Measurements from ENCODE around the gene GMDS.

Gene GMDS

DNA sequence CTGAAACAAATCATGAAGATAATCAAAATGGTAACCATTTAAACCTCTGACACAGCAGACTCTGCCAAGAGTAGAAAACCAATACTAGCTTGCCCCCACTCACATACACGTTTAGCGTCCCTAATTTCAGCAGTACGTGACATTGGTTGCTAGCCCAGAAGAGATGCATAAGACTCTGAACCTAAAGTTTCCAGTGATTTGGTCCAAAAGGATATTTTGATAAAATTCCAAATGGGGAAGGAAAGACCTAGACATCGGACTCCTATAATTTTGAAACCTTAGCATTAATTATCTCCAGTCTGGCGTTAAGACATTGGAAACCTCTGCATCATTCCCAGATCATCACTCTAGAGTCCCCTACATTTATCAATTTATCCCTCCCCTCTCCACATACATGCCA, 98.1 kb downstream of the GMDS start:
- Histone ChIP-seq H3K79me2 (ENCODE audit: low read length) (0 out of 2 replicates have a peak, but pooled peaks cover 4% of the 10 kb centered on the region), H3K4me3 (ENCODE audit: low read length) (no peak overlapping the region), H3K27ac (ENCODE audit: low read length) (no peak overlapping the region), H3K9ac (ENCODE audit: low read length) (no peak overlapping the region), H3K4me2 (ENCODE audit: low read depth, low read length) (no peak overlapping the region), H3K4me1 (ENCODE audit: low read length) (no peaks in the 10 kb centered on the region), H3K9me3 (replicated peaks; ENCODE audit: insufficient read depth, low read length) (no peaks in the 10 kb centered on the region), H3K36me3 (replicated peaks; ENCODE audit: insufficient read depth, low read length) (no peaks in the 10 kb centered on the region), H3K27me3 (replicated peaks; ENCODE audit: insufficient read depth, low read length) (no peaks in the 10 kb centered on the region), H2AFZ (ENCODE audit: low read length) (no peak overlapping the region), H4K20me1 (ENCODE audit: insufficient read depth, low read length) (no peaks in the 10 kb centered on the region), H3F3A (ENCODE audit: insufficient read depth, low read length) (no peaks in the 10 kb centered on the region), H3K9me2 (replicated peaks; ENCODE audit: insufficient read depth, low read length) (no peaks in the 10 kb centered on the region)
- no peak for DNase-seq
- TF ChIP-seq CTCF (IDR thresholded peaks at IDR 0.05; ENCODE audit: low read length) = no peak
- no peak for TF ChIP-seq EZH2phosphoT487 (IDR thresholded peaks at IDR 0.05; ENCODE audit: low read length)

DNA sequence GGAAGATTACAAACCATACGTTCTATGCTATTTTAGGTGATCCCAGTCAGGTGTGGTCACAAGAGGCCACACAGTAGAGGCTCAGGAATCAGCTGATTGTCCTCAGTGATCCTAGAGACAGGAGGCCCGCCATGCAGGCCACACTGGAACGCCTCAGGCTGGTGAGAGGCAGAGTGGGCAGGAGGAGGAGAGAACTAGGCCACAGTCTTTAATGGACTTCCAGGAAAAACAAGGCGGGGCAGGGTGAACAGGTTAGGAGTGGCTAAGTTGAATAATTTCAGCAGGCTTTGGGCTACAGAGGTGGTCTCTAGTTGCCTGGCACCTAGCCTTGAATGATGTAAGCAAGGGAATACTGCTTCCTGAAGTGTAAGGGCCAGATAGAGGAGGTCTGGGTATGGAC, 101.2 kb downstream of the GMDS start:
- DNase-seq = no peak
- Histone ChIP-seq H3F3A (ENCODE audit: insufficient read depth, low read length) (no peaks in the 10 kb centered on the region), H3K9me3 (replicated peaks; ENCODE audit: insufficient read depth, low read length) (no peaks in the 10 kb centered on the region), H3K4me2 (ENCODE audit: low read depth, low read length) (no peak overlapping the region), H3K4me3 (ENCODE audit: low read length) (no peak overlapping the region), H3K27me3 (replicated peaks; ENCODE audit: insufficient read depth, low read length) (no peaks in the 10 kb centered on the region), H3K9me2 (replicated peaks; ENCODE audit: insufficient read depth, low read length) (no peaks in the 10 kb centered on the region), H4K20me1 (ENCODE audit: insufficient read depth, low read length) (no peaks in the 10 kb centered on the region), H3K79me2 (ENCODE audit: low read length) (0 out of 2 replicates have a peak, but pooled peaks cover 4% of the 10 kb centered on the region), H3K9ac (ENCODE audit: low read length) (no peak overlapping the region), H3K27ac (ENCODE audit: low read length) (no peak overlapping the region), H2AFZ (ENCODE audit: low read length) (no peak overlapping the region), H3K36me3 (replicated peaks; ENCODE audit: insufficient read depth, low read length) (no peaks in the 10 kb centered on the region), H3K4me1 (ENCODE audit: low read length) (no peaks in the 10 kb centered on the region)
- no peak for TF ChIP-seq EZH2 (optimal IDR thresholded peaks at IDR 0.05; ENCODE audit: low read depth, low read length)
- no peak for TF ChIP-seq EZH2phosphoT487 (IDR thresholded peaks at IDR 0.05; ENCODE audit: low read length)
- no peak for TF ChIP-seq CTCF (IDR thresholded peaks at IDR 0.05; ENCODE audit: low read length)

GRCh38 chr6:2141644-2142290, 103.6 kb downstream of the GMDS start:
- TF ChIP-seq CTCF (IDR thresholded peaks at IDR 0.05; ENCODE audit: low read length) (no peak), EZH2phosphoT487 (IDR thresholded peaks at IDR 0.05; ENCODE audit: low read length) (no peak), EZH2 (optimal IDR thresholded peaks at IDR 0.05; ENCODE audit: low read depth, low read length) (no peak)
- no peak overlapping the region for H3K9ac ChIP-seq (ENCODE audit: low read length)
- H3K36me3 ChIP-seq (replicated peaks; ENCODE audit: insufficient read depth, low read length) = no peaks in the 10 kb centered on the region
- DNase-seq = no peak
- H3F3A ChIP-seq (ENCODE audit: insufficient read depth, low read length) = no peaks in the 10 kb centered on the region
- H2AFZ ChIP-seq (ENCODE audit: low read length) = no peak overlapping the region
- H3K4me3 ChIP-seq (ENCODE audit: low read length) = no peak overlapping the region
- 0 out of 2 replicates have a peak, but pooled peaks cover 4% of the 10 kb centered on the region for H3K79me2 ChIP-seq (ENCODE audit: low read length)
- H3K9me2 ChIP-seq (replicated peaks; ENCODE audit: insufficient read depth, low read length) = no peaks in the 10 kb centered on the region
- H4K20me1 ChIP-seq (ENCODE audit: insufficient read depth, low read length) = no peaks in the 10 kb centered on the region
- no peak overlapping the region for H3K4me2 ChIP-seq (ENCODE audit: low read depth, low read length)
- H3K27me3 ChIP-seq (replicated peaks; ENCODE audit: insufficient read depth, low read length) = no peaks in the 10 kb centered on the region
- no peaks in the 10 kb centered on the region for H3K9me3 ChIP-seq (replicated peaks; ENCODE audit: insufficient read depth, low read length)
- H3K4me1 ChIP-seq (ENCODE audit: low read length) = no peaks in the 10 kb centered on the region
- H3K27ac ChIP-seq (ENCODE audit: low read length) = no peak overlapping the region
